Omental fat pad (tissue), 4 donors: ENCODE measurements around the gene ROBO2. TPM values are rescaled to one million over a fixed set of nuclear protein-coding genes. Genes with fewer than 3 reads are reported as not detected.

Experiments used
- ATAC-seq: fragments of 150-250 bp; one replicate; pipeline ENCODE4 v1.9.1; 2016; ENCODE audit warnings: mild to moderate bottlenecking, moderate library complexity; ENCODE audit not compliant: low FRiP score
- DNase-seq: peaks from one replicate; pipeline ENCODE4 v3.0.0-alpha.2; 2019; ENCODE audit warnings: low spot score
- total RNA-seq, 4 donors: library from RNA; depleted of rRNA; stranded (reverse); fragments of >200 nt; gene quantifications; one replicate each; pipeline ENCODE4 v1.1.0, GENCODE V29; 2016
- TF ChIP-seq, protein P1 (sequence below), 3 donors: fragments of 450-650 bp; IDR thresholded peaks; one replicate each; pipeline ENCODE4 v1.5.1; 2016 to 2017; ENCODE audit warnings: antibody characterized with exemption in 3 of 3, mild to moderate bottlenecking in 3 of 3, moderate library complexity in 2 of 3

ROBO2 gene
- total RNA-seq, 4 donors from 2014 or later, result 0.12 to 1.3 (median 1.1) TPM

DNA sequence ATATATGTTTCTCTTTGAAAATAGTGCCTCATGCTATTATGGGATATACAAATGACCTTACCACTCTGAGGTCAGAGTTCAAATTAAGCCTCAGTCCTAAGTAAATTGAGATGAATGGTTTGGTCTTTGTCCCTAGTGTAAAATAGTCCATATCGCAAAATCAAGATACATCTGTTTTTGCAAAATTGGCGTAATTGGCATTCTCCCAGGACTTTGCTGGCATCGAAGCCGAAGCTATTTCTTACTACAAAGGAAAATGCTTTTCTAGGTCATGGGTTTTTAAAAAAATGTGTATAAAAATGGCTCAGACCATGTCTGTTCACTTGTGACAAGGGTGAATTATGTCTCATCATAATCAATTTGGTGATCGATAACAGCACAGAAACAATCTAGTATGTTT lies 25.9 kb downstream of the ROBO2 start:
- ATAC-seq (no peak), DNase-seq (no peak)
- TF ChIP-seq, protein P1, sequence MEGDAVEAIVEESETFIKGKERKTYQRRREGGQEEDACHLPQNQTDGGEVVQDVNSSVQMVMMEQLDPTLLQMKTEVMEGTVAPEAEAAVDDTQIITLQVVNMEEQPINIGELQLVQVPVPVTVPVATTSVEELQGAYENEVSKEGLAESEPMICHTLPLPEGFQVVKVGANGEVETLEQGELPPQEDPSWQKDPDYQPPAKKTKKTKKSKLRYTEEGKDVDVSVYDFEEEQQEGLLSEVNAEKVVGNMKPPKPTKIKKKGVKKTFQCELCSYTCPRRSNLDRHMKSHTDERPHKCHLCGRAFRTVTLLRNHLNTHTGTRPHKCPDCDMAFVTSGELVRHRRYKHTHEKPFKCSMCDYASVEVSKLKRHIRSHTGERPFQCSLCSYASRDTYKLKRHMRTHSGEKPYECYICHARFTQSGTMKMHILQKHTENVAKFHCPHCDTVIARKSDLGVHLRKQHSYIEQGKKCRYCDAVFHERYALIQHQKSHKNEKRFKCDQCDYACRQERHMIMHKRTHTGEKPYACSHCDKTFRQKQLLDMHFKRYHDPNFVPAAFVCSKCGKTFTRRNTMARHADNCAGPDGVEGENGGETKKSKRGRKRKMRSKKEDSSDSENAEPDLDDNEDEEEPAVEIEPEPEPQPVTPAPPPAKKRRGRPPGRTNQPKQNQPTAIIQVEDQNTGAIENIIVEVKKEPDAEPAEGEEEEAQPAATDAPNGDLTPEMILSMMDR (IDR thresholded peaks at IDR 0.05), result no peak

DNA sequence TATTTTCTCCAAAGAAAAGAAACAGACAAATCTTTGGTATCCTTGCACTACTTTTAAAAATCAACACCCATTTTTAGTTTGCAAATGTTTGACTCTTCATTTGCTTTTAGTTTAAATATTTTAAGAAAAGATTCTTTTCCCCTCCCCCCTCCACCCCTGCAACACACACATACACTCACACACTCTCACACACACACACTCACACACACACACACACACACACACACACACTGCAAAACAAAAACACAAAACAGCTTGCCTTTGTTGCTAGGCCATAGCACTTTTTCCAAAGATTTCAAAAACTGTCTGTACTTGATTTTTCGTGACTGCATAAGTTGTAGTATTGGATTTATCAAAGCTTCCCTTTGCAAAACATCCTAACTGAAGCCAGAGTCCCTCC lies 26.9 kb downstream of the ROBO2 start:
- TF ChIP-seq, protein P1 (IDR thresholded peaks at IDR 0.05), result no peak
- DNase-seq, result no peak
- ATAC-seq, result no peak

DNA sequence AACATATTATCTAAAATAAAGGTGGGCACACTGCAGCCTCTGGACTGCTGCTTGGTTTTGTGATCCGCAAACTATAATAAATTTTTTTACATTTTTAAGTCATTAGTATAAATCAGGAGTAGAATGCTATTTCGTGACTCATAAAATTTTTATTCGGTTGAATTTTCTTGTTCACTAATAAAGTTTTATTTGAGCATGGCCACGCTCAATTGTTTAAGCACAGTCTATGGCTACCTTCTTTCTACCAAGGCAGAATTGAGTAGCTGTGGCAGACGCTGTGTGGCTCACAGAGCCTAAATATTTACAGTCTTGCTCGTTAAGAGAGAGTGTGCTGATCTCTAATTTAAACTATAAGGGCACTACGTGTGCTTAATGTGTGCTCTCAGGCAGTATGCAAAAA lies 28.9 kb downstream of the ROBO2 start:
- ATAC-seq, result no peak
- TF ChIP-seq, protein P1 (IDR thresholded peaks at IDR 0.05), result no peak
- no peak for DNase-seq

DNA sequence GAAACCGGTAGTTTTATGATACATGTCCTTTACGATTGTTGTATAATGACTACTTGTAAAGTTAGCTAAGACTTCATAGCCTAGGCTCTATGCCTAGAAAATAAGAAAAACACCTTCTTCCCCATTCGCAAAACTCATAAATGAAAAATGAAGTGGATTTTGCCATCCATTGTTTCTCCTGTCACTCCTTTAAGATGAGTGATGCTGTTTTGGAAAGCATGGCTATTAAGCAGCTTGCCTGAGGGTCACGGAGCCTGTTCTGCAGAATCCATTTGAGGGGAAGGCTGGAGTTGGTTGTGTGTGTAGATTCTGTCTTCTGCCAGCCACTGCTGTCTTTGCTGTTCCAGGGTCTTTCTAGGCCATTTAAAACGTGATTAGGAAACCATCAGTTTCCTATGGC lies 31.5 kb downstream of the ROBO2 start:
- no peak for ATAC-seq
- TF ChIP-seq, protein P1 (IDR thresholded peaks at IDR 0.05), result no peak
- no peak for DNase-seq

DNA sequence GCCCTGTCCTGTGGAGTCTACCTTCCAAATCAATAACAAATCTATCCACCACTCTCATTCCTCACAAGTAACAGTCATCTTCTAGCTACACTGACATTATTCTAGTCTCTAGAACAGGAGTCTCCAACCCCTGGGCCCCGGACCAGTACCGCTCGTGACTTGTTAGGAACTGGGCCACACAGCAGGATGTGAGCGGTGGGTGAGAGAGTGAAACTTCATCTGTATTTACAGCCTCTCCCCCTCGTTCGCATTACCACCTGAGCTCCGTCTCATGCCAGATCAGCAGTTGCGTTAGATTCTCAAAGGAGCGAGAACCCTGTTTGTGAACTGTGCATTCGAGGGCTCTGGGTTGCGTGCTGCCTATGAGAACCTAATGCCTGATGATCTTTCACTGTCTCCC lies 31.9 kb downstream of the ROBO2 start:
- DNase-seq (no peak), ATAC-seq (no peak)
- TF ChIP-seq, protein P1 (IDR thresholded peaks at IDR 0.05), result no peak

DNA sequence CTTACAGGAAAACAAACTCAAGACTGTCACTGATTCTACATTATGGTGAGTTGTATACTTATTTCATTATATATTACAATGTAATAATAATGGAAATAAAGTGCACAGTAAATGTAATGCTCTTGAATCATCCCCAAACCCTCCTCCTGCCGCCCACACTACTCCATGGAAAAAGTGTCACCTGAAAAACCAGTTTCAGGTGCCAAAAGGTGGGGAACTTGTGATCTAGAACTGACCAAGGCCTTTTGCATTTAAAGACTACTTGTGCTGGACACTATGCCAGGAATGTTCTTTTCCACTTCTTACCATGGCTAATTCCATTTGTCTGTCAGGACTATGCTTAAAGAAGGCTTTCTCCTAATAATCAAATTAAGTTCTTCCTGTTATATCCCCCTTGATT lies 32.3 kb downstream of the ROBO2 start:
- no peak for ATAC-seq
- DNase-seq, result no peak

DNA sequence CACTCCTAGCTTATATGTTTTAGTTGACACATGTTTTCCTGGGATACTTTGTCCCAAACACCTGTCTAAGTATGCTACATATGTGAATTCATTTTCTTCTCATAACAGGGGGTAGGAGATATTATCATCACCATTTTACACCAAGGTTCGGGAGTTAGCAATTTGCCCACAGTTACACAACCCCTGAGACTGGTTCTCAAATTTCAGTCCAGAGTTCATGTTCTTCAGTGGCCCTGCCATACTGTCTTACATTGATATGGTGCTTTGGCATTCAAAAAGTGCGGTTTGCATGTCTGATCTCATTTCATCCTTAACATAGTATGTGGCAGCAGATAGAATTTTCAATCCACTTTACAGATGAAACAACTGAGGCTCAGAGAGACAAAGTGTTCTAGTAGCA lies 38.4 kb downstream of the ROBO2 start:
- TF ChIP-seq, protein P1 (IDR thresholded peaks at IDR 0.05), result no peak
- DNase-seq, result no peak
- ATAC-seq, result no peak

More for the DNA sequence above, 32.3 kb downstream of the ROBO2 start:
- TF ChIP-seq, protein P1 (IDR thresholded peaks at IDR 0.05), result no peak
